ENCODE data around the gene ZC3H18.

DNA sequence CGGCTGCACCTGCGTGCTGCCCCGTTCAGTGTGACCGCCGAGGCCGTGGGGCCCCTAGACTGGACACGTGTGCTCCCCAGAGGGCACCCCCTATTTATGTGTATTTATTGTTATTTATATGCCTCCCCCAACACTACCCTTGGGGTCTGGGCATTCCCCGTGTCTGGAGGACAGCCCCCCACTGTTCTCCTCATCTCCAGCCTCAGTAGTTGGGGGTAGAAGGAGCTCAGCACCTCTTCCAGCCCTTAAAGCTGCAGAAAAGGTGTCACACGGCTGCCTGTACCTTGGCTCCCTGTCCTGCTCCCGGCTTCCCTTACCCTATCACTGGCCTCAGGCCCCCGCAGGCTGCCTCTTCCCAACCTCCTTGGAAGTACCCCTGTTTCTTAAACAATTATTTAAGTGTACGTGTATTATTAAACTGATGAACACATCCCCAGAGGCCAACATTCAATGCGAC lies 69.9 kb downstream of the ZC3H18 start:
- TF ChIP-seq, protein P1, sequence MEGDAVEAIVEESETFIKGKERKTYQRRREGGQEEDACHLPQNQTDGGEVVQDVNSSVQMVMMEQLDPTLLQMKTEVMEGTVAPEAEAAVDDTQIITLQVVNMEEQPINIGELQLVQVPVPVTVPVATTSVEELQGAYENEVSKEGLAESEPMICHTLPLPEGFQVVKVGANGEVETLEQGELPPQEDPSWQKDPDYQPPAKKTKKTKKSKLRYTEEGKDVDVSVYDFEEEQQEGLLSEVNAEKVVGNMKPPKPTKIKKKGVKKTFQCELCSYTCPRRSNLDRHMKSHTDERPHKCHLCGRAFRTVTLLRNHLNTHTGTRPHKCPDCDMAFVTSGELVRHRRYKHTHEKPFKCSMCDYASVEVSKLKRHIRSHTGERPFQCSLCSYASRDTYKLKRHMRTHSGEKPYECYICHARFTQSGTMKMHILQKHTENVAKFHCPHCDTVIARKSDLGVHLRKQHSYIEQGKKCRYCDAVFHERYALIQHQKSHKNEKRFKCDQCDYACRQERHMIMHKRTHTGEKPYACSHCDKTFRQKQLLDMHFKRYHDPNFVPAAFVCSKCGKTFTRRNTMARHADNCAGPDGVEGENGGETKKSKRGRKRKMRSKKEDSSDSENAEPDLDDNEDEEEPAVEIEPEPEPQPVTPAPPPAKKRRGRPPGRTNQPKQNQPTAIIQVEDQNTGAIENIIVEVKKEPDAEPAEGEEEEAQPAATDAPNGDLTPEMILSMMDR (conservative IDR thresholded peaks at IDR 0.05), result no peak
- TF ChIP-seq ZFX (IDR thresholded peaks at IDR 0.05), result no peak
